NCI-H510A treated with DMSO at 0.1 percent for 48 hours (cell line): ENCODE results near the gene PLGRKT.
A peak's percentile ranks its signal among the peaks of the same experiment; 100 is the strongest.
"Not testable (repeated sequence)": the region's sequence is repeated elsewhere in the genome, so short reads cannot be mapped to it uniquely, and the experiment has no call there.

Experiments
- DNase-seq: peaks from one replicate; lab custom pipeline; 2025; lab: John Stamatoyannopoulos, UW

PLGRKT gene, protein sequence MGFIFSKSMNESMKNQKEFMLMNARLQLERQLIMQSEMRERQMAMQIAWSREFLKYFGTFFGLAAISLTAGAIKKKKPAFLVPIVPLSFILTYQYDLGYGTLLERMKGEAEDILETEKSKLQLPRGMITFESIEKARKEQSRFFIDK

DNA sequence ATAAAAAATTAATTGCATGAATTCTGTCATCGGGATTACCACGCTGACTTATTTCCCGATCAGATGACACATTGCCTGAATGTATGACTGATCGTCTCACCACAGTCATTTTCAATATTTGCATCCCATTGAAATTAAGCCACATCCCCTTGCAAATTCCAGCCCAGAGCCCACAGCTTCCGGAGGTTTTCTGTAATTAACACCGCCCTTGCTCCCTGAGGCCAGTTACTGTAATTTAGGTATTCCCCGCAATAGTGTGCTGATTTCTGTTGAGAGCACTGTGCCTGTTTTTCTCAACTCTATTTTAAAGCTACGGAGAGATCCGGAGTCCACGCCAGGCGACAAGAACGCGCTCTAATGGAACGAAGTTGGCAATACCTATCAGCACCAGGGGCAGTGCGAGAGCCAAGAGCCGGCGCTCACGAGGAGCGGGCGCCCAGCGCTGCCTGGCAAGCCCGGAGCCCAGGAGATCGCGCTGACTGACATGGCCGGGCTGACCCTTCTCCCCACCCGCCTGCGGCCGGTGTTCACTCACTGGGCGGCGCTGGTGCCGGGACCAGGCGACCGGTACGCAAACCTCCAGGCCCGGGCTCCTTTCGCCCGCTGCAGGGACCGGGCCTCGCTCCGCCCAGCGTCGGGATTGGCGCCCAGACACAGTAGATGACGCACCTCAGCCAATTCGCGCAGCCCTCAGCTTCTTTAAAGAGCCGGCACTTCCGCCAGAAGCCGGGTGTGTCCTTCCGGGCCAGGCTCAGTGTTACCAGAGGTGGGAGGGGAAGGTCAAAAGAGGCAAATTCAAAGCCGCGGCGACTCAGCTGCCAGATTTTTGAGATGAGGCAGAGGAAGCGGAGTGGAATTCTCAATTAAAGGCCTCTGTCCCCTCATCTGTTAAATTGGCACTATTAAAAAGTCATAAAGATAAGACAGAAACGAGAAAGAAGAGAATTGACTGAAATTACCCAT, at the start of gene PLGRKT:
TSS of gene PLGRKT (minus strand) at position 672 of the 963 bp plus-strand sequence. CDS start 5,948 bp downstream, outside the sequence.
- DNase-seq, result peak; percentile 75

DNA sequence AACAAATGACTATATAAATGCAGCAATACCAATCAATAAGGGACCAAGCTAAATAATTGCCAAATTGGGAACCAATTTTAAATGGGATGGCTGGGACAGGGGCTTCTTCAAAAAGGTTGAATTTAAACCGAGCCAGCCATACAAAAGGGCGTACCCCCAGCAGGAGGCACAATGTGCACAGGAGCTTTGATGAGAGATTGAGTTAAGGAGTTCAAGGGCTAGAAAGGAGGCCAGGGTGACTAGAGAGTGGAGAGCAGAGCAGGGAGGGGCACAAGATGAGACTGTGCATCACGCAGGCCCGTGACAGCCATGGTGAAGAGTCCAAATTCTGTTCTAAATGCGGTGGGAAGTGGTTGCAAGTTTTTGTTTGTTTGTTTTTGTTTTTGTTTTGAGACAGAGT, 49.3 kb upstream of the PLGRKT start:
- DNase-seq, result no peak

DNA sequence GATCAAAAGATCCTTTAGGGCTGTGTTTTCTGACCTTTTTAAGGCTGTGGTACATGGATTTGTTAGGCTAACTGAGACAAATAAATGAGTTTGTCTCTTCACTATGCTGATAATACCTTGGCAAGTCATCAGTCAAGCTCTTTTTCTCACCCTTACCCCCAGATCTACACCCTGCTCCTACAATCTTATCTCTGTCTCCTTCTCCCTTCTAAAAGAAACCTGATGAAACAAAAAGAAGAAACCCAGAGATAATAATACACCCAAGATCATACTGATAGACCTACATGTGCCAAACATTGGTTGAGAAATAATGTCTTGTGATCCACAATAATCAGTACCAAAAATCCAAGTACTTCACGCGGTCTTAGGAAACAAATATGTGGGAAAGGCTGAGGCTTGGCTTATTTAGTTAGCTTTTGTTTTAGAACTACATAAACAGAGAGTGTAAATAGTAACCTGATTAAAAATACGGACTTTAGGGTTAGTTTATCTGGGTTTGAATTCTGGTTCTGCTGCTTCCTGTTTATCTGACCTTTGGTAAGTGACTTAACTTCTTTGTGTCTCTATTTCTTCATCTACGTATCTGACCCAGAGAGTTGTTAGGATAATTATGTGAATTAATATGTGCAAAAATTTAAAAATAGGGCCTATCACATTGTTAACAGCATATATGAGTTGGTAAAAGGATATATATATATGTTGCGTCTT, 47.8 kb upstream of the PLGRKT start:
- DNase-seq, result no peak

DNA sequence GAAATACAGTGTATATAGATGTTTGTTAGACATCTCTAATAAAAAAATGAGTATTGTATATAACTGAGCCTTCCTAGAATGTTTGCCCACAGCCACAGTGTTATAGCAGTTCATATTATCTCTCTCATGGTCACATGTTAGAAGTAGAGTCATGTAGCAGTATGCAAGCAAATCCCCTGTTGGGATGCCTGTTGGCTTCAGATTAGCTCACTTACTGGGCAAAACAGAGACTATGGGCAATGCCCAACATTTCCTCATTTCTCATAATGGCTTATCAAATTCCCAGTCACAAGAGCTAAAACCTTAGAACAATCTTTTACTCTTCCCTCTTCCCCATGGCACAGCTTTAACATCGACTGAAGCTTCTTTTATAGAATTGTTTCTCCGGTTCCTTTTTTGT, 45.6 kb upstream of the PLGRKT start:
- DNase-seq, result no peak

DNA sequence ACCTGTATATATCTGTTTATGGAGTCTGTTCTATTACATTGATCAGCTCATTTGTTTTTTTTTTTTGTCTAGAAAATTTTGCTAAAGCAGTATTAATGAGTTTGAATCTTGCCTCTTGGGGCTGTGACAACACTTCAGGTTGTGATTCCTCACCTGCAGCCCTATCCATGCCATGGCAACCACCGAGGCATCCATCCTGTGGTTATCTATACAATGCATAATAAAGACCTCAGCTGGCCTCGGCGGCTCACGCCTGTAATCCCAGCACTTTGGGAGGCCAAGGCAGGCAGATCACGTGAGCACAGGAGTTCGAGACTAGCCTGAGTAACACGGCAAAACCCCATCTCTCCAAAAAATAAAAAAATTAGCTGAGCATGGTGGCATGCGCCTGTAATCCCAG, 44.5 kb upstream of the PLGRKT start:
- no peak for DNase-seq

DNA sequence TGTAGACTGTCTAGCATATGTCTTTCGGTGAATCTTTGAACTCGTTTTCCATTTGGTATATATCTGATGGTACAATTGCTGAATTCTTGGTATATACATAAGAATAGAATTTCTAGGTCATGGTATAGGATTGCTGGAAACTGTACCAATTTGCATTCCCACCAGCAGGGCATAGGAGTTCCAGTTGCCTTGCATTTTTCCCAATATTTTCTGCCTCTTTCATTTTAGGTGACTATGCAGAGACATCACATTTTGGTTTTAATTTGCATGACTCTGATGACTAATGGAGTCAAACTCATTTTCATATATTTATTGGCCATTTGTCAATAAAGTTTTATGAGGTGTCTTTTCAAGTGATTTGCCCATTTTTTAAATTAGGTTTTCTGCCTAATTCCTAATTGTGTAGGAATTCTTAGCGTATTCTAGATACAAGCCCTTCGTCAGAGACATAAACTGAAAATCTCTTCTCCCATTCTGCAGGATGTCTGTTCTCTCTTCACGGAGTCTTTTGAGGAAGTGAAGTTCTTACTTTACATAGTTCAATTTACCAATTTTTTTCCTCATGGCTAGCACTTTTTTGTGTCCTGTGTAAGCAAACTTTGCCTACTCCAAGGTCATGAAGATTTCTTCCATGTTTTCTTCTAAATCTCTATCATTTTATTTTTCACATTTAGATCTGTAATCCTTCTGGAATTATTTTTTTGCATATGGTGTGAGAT, 43.8 kb upstream of the PLGRKT start:
- no peak for DNase-seq

DNA sequence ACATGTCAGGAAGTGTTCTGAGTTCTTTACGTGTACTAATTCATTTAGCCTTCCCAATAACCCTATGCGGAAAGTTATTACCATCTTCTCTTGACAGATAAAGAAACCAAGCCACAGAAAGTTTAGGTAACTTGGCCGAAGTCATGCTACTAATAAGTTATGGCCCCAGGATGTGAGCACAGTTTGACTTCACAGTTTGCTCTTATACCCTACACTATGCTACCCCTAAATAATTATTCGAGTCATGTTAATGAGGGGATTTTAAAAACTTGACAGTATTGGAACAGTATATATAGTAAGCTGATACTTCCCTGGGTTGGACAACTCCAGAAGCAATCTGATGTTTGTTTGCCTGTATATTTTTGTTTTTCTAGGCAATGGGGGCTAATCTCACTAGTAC, 43.2 kb upstream of the PLGRKT start:
- DNase-seq, result no peak

DNA sequence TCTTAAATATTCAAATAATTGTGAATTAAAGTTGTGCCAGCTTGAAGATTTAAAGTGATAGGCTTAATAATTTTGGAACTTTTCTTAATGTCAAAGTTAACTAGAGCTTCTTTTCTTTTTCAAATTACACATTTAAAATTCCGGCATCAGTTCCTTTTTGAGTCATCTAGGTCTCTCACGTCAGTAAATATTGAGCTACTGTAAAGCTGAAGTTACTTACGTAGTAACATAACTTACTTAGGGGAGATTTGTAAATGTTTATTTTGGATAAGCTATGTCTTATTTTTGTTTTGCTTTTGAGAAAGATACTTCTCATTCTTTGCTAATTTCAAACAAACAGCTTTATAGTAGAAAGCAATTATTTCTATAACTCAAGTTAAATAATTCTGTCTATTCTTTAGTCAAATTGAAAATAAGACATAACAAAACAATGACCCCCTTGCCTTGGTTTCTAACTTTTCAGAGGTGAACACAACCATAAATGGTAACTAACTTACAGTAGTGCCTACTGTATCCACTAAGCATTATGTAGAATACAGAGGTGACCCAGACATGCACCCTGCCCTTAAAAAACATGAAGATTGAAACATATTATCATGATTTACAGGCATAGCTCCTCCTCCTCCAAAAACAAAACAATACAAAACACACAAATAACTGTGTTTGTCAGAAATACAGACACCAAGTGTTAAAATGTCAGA, 42.4 kb upstream of the PLGRKT start:
- DNase-seq, result no peak

DNA sequence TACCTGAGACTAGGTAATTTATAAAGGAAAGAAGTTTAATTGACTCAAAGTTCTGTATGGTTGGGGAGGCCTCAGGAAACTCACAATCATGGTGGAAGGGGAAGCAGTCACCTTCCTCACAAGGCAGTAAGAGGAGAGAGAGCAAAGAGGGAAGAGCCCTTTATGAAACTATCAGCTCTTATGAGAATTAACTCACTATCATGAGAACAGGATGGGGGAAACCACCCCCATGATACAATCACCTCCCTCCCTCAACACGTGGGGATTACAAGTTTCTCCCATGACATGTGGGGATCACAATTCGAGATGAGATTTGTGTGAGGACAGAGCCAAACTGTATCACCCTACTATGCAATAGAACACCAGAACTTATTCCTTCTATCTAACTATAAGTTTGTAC, 40.5 kb upstream of the PLGRKT start:
- DNase-seq, result no peak

DNA sequence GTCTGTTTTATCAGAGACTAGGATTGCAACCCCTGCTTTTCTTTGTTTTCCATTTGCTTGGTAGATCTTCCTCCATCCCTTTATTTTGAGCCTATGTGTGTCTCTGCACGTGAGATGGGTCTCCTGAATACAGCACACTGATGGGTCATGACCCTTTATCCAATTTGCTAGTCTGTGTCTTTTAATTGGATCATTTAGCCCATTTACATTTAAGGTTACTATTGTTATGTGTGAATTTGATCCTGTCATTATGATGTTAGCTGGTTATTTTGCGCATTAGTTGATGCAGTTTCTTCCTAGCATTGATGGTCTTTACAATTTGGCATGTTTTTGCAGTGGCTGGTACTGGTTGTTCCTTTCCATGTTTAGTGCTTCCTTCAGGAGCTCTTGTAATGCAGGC, 37.9 kb upstream of the PLGRKT start:
- DNase-seq, result not testable (repeated sequence)

DNA sequence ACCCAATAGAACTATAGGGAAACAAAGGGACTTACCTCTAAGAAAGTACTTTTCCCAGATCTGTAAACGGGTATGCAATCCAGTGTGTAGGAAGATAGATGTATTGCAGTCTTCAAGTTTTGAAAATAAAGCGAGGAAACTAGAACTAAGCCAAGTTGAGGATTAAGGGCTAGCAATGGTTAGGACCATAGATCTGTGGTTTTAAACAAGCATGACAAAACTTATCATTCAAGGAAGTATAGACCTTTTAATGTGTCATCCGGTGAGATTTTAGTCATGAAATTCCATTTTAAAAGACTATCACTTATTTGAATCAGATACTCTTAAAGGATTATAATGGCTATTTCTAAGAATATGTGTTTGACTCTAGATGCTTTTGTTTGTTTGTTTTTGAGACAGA, 33.1 kb upstream of the PLGRKT start:
- no peak for DNase-seq

DNA sequence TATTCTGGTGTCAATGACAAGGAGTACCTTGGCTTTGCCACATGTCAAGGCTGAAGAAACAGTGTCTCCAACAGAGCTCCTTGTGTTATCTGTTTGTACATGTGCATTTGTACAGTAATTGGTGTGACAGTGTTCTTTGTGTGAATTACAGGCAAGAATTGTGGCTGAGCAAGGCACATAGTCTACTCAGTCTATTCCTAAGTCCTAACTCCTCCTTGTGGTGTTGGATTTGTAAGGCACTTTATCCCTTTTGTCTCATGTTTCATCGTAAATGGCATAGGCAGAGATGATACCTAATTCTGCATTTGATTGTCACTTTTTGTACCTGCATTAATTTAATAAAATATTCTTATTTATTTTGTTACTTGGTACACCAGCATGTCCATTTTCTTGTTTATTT, 32.4 kb upstream of the PLGRKT start:
- no peak for DNase-seq

DNA sequence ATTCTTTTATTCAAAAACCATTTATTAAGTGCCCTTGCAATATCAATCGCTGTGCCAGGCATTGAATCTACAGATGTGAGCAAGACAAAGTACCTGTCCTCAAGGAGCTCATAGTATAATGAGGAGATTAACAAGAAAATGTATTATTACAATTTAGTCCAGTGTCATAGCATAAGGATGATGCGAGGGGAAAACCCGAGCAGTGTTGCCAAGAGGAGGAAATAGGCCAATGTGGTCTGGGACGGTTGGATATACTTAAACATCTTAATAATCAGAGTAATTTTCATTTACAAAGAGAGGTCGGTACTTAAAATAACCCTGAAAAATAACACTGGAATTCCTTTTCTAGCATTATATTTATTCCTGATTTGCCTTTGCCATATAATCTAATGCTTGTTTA, 31.1 kb upstream of the PLGRKT start:
- no peak for DNase-seq

DNA sequence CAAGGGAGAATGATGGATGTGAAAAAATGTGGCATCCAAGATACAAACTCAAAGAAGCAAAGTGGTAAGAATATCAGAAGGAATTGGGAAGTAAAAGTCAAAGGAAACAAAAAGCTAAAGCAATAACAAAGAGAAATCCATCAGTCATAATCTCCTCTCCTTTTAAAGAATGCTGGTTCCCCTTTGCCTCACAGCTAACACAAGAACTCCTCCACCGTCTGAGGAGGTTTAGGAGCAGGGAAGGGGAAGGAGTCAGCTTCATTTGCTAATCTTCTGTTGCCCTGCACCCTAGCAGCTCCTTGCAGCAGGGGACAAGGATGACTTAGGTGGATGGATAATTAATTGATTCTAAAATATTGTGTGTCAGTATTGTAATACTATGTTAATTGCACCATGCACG, 29.0 kb upstream of the PLGRKT start:
- no peak for DNase-seq

DNA sequence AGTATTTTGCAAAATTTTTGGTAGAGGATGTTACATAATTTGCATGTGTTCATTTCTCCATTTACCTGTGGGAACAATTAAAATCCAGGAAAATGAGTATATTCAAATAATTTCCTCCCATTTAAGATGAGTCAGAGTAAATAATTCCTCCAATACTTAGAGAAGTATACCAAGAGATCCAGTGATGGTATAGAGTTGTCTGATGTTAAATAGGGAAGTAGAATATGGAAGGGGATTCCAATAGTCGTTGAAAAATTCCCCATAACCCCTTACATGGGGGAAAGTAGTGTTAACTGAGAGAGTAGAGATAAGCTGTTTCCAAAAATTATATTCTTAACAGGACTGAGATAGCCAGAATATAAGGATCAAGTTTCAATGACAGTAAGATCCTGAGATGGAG, 28.3 kb upstream of the PLGRKT start:
- DNase-seq, result no peak

DNA sequence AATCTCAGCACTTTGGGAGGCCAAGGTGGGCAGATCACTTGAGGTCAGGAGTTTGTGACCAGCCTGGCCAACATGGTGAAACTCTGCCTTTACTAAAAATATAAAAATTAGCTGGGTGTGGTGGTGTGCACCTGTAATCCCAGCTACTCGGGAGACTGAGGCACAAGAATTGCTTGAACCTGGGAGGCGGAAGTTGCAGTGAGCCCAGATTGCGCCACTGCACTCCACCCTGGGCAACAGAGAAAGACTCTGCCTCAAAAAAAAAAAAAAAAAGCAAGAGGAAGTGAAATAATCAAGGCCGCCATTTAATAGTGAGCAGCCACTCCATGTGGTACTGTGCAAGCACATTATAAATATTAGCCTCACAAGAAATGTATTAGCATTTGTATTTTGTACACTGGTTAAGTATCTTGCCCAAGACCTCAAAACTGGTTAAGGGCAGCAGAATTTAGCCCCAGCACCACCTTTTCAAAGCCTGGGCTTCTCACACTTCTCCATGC, 27.2 kb upstream of the PLGRKT start:
- not testable (repeated sequence) for DNase-seq

DNA sequence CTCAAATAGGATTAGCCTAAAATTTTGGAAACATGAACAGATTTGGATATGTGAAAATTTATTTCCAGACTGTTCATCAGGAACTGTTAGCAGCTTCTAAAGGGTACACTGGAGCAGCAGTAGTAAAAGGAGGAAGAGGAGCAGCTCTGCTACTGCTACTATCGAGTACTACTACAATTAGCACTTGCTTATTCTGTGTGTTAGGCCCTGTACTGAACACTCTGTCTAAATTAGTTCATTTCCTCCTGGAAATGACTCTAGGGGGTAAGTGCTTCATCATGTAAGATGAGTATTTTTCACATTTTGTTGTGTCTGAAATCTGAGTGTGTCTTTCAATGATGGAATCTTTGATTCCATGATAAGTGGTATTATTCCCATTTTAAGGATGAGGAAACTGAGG, 22.4 kb upstream of the PLGRKT start:
- no peak for DNase-seq

DNA sequence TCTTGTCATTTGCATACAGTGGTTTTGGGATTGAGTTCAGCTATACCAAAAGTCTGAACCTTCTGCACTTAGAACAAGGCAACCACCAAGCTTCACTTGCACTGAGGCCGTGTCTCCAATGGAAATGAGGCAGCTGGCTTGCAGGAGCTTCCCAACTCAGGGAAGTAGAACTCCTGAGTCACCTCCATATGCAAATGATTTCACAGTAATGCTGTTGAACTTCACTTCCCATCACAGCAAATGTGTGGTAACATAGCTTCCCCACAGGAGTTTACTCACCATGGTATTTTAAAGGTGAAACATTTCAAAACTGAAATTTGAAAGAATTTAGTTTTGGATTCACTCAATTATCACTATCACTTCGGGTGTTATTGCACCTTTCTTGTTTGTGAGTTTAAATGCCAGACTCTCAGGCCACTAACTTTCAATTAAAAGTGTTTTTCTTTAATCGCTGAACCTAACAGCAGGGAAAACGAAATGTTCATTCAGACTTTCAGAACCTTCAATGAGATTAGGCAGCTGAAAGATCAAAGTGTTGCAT, 21.6 kb upstream of the PLGRKT start:
- DNase-seq, result no peak

DNA sequence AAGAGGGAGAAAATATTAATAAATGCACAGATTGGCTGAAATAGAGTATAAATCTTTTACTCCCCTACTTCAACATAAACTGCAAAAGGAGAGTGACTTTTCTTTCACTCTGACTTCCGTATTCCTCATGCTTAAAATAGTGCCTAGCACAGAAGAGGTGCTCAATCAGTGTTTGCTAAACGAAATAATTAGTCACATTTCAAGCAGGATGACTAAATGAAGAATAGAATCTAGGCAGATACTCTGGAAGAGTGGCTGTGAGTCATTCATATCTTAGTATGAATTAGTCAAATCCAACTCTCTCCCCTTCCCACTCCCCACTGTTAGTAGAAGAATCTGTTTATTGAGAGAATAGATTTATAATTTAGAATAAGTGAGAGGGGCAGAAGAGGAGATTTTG, 17.5 kb upstream of the PLGRKT start:
- no peak for DNase-seq

DNA sequence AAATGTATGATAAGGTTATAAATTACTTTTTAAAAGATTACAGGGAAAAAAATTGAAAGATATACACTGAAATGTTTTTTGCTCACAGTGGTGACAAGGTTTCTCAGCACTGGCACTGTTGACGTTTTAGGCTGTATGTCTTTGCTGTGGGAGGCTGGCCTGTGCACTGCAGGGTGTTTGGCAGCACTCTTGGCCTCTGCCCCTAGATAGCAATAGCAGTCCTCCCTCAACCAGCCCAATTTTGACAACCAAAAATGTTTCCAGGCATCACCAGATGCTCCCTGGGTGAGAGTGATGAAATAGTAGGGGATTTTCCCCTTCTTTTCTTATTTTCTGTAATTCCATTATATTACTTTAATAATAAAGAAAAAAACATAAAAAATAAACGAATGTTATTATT, 15.9 kb upstream of the PLGRKT start:
- no peak for DNase-seq

DNA sequence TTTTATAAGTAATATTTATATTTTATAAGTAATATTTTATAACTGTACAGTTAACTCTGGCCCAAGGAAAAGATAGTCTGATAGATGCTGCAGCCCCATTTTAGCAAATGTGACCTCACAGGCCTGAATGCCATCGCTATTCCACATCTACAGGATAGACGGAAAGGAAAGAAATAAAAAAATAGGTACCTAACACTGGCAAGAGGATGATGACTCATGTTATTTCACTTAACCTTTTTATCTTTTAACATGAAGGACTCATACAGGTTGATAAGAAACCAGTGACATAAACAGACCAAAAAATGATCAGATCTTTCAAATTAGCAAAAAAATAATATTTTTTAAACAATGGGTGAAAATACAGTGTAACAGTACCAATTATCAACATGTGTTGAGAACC, 15.3 kb upstream of the PLGRKT start:
- no peak for DNase-seq
